ENCODE data around the gene DKK3. TPM values are rescaled to one million over a fixed set of nuclear protein-coding genes. Genes with fewer than 3 reads are reported as not detected.
"Not testable (repeated sequence)": the region's sequence is repeated elsewhere in the genome, so short reads cannot be mapped to it uniquely, and the experiment has no call there.

Gene DKK3
- 428 and 581 TPM in 2 replicates for total RNA-seq

GRCh38 chr11:12007769-12008737, at the start of gene DKK3:
Gene DKK3 (minus strand): TSS chr11:12008626. CDS start chr11:12008582, 44 bp downstream.
- peak in 1 of 2 donors; percentile 52 for DNase-seq (ENCODE audit: low read depth in 2 of 2)

- no peak for DNase-seq (ENCODE audit: low read depth in 2 of 2)
These were observed 49.0 kb upstream of the DKK3 start for GRCh38 chr11:12057299-12057980.

DNA sequence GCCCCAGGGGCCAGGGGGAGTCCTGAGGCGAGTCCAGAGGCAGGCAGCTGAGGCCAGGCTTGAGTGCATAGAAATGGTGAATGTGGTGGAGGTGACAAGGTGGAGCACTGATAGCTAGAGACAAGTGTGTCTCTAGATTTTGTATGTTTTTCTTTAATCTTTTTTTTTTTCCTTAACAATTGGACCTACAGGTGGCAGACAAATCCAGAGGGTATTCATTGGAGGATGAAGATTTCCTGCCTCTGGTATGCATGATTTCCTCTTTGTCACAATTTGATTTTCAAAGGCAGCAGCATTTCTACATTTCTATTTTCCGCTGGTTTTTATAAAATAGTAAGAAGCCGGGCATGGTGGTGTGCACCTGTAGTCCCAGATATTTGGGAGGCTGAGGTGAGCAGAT, 47.7 kb upstream of the DKK3 start:
- DNase-seq (ENCODE audit: low read depth in 2 of 2) = peak in 1 of 2 donors; percentile 19

DNA sequence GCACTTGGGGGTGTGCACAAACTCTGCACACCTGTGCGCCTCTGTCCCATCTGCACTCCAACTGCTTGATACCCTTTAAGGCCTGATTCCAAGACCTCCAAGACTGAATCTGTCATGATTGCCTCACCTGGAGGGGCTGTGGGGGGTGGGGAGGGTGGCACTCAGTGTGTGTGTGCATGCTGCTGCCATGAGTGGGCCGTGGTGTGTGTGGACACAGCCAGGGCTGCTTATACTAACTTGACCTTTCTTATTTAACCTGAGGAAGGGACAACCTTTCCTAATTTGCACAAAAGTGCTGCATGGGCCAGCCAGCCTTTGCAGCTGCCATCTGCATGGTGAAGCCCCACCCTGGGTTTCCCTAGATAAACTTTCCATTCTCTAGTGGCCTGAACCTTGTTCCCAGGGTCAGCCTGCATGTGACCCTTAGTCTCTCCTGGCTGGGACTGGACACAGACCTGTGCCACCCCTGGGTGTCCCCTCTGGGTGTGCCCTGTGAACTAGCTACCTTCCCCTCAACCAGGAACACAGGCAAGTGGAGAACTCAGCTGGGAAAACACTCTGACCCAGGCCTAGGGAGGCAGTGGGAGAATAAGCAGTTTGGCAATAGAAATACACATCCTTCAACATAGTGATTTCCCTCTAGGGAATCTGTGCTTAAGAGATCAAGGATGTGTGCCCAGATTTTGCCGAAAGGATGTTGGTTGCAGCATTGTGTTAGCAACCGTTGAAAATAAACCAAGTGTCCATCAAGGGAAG, 45.4 kb upstream of the DKK3 start:
- DNase-seq (ENCODE audit: low read depth in 2 of 2) = peak in 1 of 2 donors; percentile 45

GRCh38 chr11:12052676-12053605, 44.5 kb upstream of the DKK3 start:
- no peak for DNase-seq (ENCODE audit: low read depth in 2 of 2)

GRCh38 chr11:12051287-12051662, 42.8 kb upstream of the DKK3 start:
- DNase-seq (ENCODE audit: low read depth in 2 of 2) = no peak

DNA sequence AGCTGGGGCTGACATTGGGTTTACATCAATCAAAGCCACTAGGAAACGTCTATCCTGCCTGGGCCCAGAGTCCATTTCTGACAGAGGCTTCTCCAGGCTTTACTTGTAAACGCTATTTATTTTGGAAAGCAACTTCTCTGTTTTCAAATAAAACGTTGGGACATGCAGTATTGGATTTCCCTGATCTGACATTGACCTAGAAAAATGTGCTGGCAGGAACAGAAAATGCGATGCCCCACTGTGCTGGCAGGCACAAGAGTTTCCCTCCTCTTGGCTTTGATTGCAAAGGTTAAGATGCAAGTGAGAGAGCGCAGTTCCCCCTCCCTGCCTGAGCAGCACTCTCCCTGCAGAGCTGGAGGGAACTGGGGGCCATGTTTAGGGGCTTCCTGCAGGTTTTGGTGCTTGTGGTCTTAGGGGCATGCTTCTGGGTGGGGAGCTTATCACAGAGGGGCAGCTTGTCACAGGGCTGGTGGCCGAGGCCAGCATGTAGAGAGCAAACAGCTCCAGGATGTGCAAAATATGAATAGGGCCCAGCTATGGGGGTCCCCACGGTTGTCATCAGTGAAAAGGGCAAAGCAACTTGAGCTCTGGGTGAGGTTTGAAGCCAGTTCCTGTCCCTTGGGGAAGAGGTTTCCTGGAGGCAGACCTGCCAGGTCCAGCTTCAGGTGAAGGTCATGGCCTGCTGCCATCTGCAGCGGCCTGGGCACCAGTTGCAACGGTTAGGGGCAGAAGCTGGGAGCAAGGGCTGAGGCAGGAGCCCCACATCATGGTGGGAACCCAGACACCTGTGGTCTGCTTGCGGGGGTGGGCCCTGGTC, 42.3 kb upstream of the DKK3 start:
- DNase-seq (ENCODE audit: low read depth in 2 of 2) = no peak

- no peak for DNase-seq (ENCODE audit: low read depth in 2 of 2)
These were observed 40.7 kb upstream of the DKK3 start for GRCh38 chr11:12048936-12049790.

DNA sequence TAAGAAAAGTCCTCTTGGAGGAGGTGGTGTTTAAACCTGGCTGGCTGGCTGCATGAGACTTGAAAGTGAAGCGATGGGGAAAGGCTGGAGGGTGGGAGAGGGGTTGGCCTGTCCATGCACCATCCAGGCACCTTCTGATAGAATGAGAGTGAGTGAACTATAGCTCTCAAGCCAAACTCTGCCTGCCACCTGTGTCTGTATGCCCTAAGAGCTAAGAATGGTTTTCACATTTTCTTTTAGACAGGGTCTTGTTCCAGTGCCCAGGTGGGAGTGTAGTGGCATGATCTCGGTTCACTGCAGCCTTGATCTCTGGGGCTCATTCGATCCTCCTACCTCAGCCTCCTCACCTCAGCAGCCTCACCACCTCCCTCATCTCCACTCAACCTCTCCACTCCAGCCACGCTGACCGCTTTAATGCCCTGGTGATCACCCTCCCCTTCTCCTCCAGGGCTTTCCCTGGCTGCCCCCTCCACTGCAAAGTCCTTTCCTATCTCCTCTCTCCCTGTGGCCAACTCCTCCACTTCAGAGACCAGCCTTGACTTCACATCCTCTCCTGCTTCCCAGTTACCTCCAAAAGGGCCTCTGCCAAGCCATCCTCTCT, 38.3 kb upstream of the DKK3 start:
- no peak for DNase-seq (ENCODE audit: low read depth in 2 of 2)

DNA sequence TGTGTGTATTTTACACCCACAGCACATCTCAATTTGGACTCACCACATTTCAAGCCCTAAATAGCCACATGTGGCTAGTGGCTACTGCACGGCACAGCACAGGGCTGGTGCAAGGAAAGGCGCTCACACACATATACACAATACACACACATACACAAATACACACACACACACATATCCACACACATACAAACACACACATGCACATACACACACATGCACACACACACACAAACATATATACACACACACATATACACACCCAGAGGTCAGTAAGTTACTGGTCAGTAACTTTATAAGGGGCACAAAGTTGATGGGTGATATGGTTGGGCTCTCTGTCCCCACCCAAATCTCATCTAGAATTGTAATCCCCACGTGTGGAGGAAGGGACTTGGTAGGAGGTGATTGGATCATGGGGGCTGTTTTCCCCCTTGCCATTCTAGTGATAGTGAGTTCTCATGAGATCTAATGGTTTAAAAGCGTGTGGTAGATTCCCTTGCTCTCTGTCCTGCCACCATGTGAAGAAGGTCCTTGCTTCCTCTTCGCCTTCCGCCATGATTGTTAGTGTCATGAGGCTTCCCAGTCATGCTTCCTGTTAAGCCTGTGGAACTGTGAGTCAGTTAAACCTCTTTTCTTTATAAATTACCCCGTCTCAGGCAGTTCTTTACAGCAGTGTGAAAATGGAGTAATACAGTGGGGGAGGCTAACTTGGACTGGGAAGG, 37.6 kb upstream of the DKK3 start:
- peak in 1 of 2 donors; percentile 67 for DNase-seq (ENCODE audit: low read depth in 2 of 2)

GRCh38 chr11:12044799-12045198, 36.4 kb upstream of the DKK3 start:
- DNase-seq (ENCODE audit: low read depth in 2 of 2) = no peak

DNA sequence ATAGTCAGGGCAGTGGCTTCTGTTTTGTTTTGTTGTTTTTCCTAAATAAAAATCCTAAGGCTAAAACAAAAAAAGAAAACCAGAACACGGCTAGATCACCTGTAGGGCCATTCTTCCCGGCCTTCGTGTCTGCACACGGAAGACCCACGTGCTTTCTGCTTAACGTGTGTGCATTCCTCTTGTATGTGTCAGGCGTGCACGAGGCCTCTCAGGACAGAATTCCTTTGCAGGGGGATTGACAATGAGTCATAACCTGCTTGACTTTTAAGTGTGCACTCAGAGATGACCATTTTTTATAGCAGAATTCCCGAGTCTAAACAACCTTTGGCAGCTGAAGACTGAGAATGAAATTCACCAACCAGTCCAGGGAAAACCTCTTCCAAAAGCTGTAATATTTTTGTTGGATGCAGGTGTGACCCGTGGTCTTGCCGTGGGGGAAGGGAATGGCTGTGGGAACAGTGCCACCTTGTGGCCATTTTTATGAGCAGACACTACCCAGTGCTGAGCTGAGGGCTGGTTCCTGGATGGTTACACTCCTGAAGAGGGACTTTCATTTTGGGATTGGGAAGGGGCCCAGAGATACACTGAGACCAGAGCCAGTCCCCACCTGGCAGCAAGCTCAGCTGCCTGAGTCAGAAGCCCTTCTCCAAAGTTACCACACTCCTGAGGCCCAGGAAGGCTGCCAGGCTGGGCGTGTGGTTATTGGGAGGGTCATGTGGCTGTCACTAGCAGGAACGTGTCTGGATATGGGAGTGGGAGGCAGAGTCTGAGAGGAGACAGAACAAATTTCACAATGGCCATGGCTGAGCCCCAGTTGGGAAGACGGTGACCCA, 35.7 kb upstream of the DKK3 start:
- DNase-seq (ENCODE audit: low read depth in 2 of 2) = peak; percentile 89 to 98

GRCh38 chr11:12043221-12043620, 34.8 kb upstream of the DKK3 start:
- no peak for DNase-seq (ENCODE audit: low read depth in 2 of 2)

DNA sequence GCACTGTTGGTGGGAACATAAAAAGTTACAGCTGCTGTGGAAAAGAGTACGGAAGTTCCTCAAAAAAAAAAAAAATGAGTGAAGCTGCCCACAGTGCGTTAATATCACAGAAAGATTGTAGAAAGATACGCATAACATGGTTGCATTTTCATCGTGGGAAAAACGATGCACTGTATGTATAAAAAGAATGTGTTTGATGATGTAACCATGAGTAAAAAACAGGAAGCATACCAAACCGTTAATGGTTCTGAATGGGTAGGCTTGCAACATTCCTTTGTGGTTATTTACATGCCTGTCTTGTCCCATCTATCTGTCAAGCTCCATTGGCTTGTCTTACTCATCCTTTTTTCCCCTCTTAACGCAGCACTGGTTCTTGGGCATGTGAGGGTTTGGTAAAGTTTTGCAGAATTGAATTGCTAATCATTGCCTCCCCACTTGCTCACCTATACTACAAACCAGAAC, 33.8 kb upstream of the DKK3 start:
- peak; percentile 78 to 90 for DNase-seq (ENCODE audit: low read depth in 2 of 2)

- DNase-seq (ENCODE audit: low read depth in 2 of 2) = not testable (repeated sequence)
These were observed 32.3 kb upstream of the DKK3 start for GRCh38 chr11:12040719-12041118.

- no peak for DNase-seq (ENCODE audit: low read depth in 2 of 2)
These were observed 24.5 kb upstream of the DKK3 start for GRCh38 chr11:12032968-12033367.
